ENCODE measurements around the gene L3MBTL4.

L3MBTL4 gene

GRCh38 chr18:6031002-6031401 lies 383.7 kb downstream of the L3MBTL4 start:
- DNase-seq (ENCODE audit: low read depth), result no peak

DNA sequence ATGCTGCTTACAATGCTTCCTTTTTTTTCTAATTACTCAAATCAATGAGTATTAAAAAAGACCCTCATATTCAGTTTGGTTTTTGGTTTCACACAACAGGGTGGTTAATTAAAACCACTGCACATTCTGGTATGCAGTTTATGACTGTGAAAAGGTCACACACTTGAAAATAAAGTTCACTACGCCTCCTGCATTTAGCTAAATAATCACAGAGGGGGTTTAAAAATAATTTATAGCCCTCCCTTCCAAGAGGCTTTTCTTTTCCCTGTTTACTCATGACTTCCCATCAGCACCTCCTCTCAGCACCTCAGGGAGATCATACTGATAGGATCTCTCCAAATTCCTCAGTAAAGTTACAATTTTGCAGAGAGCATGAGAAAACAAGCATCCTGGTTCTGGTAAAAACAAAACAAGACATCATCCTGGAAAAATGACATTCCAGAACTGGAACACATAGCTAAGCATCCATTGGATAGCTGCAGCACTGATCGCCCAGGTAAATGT lies 389.9 kb downstream of the L3MBTL4 start:
- DNase-seq (ENCODE audit: low read depth), result no peak

- no peak for DNase-seq (ENCODE audit: low read depth)
These were observed 391.2 kb downstream of the L3MBTL4 start for GRCh38 chr18:6023551-6023950.

DNA sequence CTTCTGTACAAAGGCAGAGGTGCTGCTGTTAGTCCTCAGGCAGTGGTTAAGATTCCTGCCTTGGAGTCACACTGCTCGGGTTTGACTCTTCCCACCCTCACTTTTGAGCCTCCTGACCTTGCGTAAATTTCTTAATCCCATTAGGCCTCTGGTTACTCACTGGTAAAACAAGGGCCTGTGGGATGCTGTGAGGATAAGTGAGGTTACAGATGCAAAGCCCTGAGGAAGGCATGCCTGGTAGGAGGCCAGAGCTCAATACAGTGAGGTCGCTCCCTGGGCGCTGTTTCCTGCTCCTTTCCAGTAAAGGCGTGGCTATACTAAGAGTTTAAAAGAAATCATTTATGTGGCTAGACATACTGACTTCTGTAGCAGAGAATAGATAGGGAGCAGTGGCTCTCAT lies 391.9 kb downstream of the L3MBTL4 start:
- DNase-seq (ENCODE audit: low read depth), result no peak

GRCh38 chr18:6022074-6022444 lies 392.7 kb downstream of the L3MBTL4 start:
- DNase-seq (ENCODE audit: low read depth), result no peak

DNA sequence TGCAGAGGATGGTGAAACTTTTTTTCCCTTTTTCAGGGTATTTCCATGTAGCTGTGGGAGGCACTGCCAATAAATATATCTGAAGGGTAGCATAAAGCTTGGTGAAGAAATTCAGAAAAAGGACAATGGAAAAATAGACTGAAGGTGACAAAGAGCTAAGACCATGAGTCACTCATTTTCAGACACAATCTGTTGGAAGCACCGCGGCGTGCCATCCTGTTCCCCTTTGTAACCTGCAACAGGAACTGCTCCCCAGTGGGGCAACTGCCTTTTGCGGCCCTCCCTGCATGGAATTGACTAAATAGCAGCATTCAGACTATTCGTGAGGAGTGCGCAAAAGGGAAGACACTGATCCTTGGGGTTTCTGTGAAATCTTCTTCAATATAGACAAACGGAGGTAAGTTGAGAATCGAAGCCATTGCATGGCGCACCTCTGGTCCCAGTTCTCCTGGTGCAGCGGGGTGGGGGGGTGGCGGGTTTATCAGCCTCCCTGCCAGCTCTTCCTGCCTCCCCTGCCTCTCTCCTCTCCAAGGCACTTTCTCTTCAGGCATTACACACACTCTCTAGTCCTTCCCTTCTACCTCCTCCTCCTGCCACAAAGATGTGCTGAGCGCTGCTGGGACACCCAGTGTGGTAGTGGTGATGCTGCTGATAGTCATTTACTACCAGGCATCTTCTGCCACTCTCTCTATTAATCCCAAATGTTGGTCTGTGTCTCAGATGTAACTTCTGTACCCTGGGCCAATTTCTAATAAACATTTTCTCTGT lies 393.2 kb downstream of the L3MBTL4 start:
- DNase-seq (ENCODE audit: low read depth), result no peak

DNA sequence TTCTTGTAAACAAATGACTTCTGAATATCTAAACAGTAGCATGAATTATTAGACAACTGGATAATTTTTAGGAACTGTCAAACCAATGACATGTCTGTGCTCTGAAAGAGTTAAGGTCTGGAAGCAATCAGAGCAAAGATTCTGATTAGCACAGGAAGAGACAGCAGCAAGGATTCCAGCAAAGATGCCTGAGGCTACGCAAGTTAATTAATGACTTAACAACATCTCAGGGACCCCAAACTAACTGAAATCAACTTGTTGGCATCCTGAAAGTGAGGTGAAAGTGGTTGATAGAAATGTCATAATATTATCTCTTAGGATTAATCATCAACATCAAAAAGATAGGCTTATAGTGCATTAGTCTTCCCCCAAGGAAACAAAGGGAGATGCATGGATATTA lies 396.0 kb downstream of the L3MBTL4 start:
- no peak for DNase-seq (ENCODE audit: low read depth)

DNA sequence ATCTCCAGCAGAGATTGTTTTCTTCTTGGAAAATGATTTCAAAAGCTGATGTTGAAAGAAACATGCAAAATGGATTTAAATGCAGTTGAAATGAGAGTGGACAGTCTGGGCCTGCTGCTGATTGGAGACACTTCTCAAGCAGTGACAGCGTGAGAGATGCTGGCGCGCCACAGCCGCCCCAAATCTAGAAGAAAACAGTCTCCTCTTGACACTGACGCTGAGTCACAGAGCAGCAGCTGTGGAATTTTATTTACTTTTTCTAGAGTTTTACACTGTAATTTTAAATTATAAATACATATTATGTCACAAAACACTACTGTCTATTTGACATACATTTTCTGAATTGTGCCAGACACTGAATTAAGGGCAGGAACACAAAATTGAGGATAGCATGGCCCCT lies 397.5 kb downstream of the L3MBTL4 start:
- DNase-seq (ENCODE audit: low read depth), result no peak

GRCh38 chr18:6015364-6015763 lies 399.3 kb downstream of the L3MBTL4 start:
- DNase-seq (ENCODE audit: low read depth), result no peak

DNA sequence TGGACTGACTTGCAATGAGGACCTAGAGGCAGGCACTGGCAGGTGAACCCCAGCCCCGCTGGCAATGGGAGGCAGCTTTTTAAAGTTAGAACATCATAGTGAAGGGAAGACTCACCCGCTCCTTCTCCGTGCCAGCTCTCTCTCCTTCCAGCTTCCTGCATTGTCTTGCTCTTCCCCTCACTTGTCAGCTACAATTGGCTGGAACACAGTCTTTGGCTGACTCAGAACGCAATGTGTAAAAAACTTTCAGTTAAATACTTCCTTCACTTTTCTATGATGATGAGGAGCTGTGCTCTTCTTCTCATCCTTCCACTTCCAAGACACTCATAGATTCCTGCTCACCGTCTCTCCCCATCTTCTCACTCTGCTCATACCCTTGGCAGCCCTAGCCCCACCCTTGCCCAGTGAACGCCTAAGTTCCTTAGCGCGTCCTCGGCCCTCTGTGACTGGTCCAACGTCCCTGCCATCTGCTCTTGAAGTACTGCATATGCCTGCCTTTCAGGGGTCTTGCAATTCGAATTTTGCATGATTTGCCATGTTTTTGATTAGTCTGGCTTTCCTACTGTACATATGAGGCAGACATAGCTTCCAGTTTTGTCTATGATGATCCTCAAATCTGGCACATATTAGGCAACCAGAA lies 401.4 kb downstream of the L3MBTL4 start:
- no peak for DNase-seq (ENCODE audit: low read depth)

GRCh38 chr18:6010921-6011320 lies 403.8 kb downstream of the L3MBTL4 start:
- no peak for DNase-seq (ENCODE audit: low read depth)

- no peak for DNase-seq (ENCODE audit: low read depth)
These were observed 404.4 kb downstream of the L3MBTL4 start for GRCh38 chr18:6010284-6010683.

DNA sequence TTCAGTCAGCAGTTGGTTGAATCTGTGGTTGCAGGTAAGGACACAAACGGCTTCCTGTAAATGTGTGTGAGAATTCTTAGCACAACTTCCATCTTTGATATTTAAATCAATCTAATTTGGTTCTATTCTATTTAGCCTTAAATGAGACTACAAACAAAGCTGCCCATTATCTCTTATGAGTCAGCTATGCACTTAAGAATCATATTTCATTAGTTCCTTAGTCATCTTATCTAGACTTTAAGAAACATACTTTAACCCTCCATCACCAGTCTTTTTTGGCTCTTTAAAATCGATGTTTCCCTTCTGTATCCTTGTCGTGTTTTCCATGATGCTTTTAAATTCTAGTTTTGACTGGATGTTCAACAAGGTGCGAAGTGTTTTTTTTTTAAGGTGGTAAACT lies 405.0 kb downstream of the L3MBTL4 start:
- no peak for DNase-seq (ENCODE audit: low read depth)

- no peak for DNase-seq (ENCODE audit: low read depth)
These were observed 410.0 kb downstream of the L3MBTL4 start for GRCh38 chr18:6004683-6005082.

GRCh38 chr18:6004119-6004518 lies 410.6 kb downstream of the L3MBTL4 start:
- no peak for DNase-seq (ENCODE audit: low read depth)

GRCh38 chr18:6001867-6002266 lies 412.8 kb downstream of the L3MBTL4 start:
- DNase-seq (ENCODE audit: low read depth), result no peak

DNA sequence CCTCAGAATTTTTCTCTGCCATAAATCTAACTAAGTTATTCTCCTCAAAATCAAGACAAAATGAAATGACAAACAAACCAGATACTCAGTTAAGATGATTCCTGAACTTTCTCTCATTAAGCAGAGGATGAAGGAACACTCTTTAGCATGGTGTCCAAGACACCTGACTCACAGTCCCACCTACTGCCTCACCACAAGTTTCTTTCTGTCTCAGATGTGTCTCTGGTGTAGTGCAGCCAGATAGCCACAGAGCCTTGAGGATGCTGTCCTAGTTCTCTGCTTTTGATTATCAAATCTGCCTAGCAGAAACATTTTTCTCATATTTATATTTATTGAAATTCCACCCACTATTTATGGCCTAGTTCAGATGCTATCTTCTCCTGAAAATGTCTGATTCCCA lies 415.8 kb downstream of the L3MBTL4 start:
- no peak for DNase-seq (ENCODE audit: low read depth)

GRCh38 chr18:5998166-5998881 lies 416.4 kb downstream of the L3MBTL4 start:
- no peak for DNase-seq (ENCODE audit: low read depth)

- DNase-seq (ENCODE audit: low read depth), result no peak
These were observed 417.4 kb downstream of the L3MBTL4 start for GRCh38 chr18:5997361-5997760.

DNA sequence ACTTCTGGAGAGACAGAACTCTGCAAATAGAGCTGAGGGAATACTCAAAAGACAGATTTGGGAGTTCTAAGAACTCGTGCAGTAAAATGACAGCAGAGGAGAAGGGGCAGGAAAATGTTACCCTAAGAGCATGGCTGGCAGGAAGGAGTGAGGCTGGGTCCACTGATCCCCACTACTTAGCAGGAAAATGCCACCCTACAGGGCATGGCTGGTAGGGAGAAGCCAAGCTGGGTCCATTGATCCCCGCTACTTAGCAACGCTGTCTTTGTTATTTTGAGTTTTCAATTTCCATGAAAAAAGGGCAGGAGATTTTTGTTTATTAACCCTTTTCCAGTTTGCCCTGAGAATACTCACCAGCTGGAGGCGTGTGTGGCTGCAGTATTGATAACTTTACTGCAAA lies 419.1 kb downstream of the L3MBTL4 start:
- DNase-seq (ENCODE audit: low read depth), result no peak

- DNase-seq (ENCODE audit: low read depth), result no peak
These were observed 420.8 kb downstream of the L3MBTL4 start for GRCh38 chr18:5993938-5994337.

DNA sequence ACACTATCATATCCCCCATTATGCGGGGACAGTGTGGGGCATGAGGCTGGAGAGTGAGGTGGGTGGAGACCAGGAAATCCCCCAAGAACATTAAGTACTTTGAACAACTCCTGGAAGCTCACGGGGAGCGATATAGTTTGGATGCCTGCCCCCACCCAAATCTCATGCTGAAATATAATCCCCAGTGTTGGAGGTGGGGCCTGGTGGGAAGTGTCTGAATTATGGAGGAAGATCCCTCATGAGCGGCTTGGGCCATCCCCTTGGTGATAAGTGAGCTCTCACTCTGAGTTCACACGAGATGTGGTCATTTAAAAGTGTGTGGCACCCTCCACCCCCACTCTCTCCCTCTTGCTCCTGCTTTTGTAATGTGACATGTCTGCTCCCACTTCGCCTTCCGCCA lies 422.3 kb downstream of the L3MBTL4 start:
- DNase-seq (ENCODE audit: low read depth), result no peak

- DNase-seq (ENCODE audit: low read depth), result no peak
These were observed 427.5 kb downstream of the L3MBTL4 start for GRCh38 chr18:5987249-5987648.

Measured in activated T-helper 1 cell treated with Interleukin-2 at 50 U/mL for 16 hours (primary cell).